Endometrial microvascular endothelial cells (primary cell): ENCODE data around the gene CCL25. TPM values are rescaled to one million over a fixed set of nuclear protein-coding genes. Genes with fewer than 3 reads are reported as not detected.

Experiments used
- in situ Hi-C: cut with HindIII; loops from 2 replicates; pipeline ENCODE4 v1.10.0; 2017; ENCODE audit warnings: low sequenced_read_pairs, low pct_unique_long_range_greater_than_20kb; ENCODE audit errors: inconsistent ontology term
- total RNA-seq: library from RNA; depleted of rRNA; stranded (reverse); fragments of >200 nt; gene quantifications from one replicate; pipeline ENCODE4 v1.2.3, GENCODE V29; 2015; ENCODE audit errors: inconsistent ontology term

Gene CCL25
- total RNA-seq, 1 donor from 2014 or later, result not detected

- in situ Hi-C loops, result no loop called here
Observed at GRCh38 chr19:8042900-8043299, 9.7 kb upstream of the CCL25 start.

GRCh38 chr19:8044018-8044417 is 8.5 kb upstream of the CCL25 start:
- in situ Hi-C loops, result no loop called here

GRCh38 chr19:8045872-8046568 is 6.5 kb upstream of the CCL25 start:
- in situ Hi-C loops, result no loop called here

- in situ Hi-C loops, result no loop called here
Observed at GRCh38 chr19:8046569-8047165, 5.9 kb upstream of the CCL25 start.

GRCh38 chr19:8050274-8051096 is 2.1 kb upstream of the CCL25 start:
- in situ Hi-C loops, result no loop called here

GRCh38 chr19:8054169-8054568 is 1.6 kb downstream of the CCL25 start:
- in situ Hi-C loops, result no loop called here

- in situ Hi-C loops, result no loop called here
Observed at GRCh38 chr19:8056533-8056932, 4.0 kb downstream of the CCL25 start.

GRCh38 chr19:8057545-8058270 is 5.1 kb downstream of the CCL25 start:
- in situ Hi-C loops, result no loop called here

GRCh38 chr19:8064911-8065874 is 12.6 kb downstream of the CCL25 start:
- in situ Hi-C loops, result no loop called here

GRCh38 chr19:8065875-8066261 is 13.3 kb downstream of the CCL25 start:
- in situ Hi-C loops, result no loop called here

GRCh38 chr19:8069096-8069973 is 16.8 kb downstream of the CCL25 start:
- in situ Hi-C loops, result no loop called here

- in situ Hi-C loops, result no loop called here
Observed at GRCh38 chr19:8071912-8072311, 19.4 kb downstream of the CCL25 start.

GRCh38 chr19:8074501-8074900 is 21.9 kb downstream of the CCL25 start:
- in situ Hi-C loops, result no loop called here

GRCh38 chr19:8075158-8076074 is 22.9 kb downstream of the CCL25 start:
- in situ Hi-C loops, result no loop called here

- in situ Hi-C loops, result no loop called here
Observed at GRCh38 chr19:8079988-8080387, 27.4 kb downstream of the CCL25 start.

GRCh38 chr19:8080832-8081231 is 28.3 kb downstream of the CCL25 start:
- in situ Hi-C loops, result no loop called here
